ENCODE measurements around the gene GORASP1. TPM values are rescaled to one million over a fixed set of nuclear protein-coding genes. Genes with fewer than 3 reads are reported as not detected.
A peak's percentile ranks its signal among the peaks of the same experiment; 100 is the strongest.

Gene GORASP1
- polyA plus RNA-seq, 1 donor (not counting 4 experiments of a cell fraction or from before 2014, with no cell fraction given), result 43.7 TPM

GRCh38 chr3:39102504-39103323, 4.7 kb downstream of the GORASP1 start:
- Histone ChIP-seq H3K4me3 (ENCODE audit: control insufficient read depth in 2 of 3, extremely low read depth in 1 of 3, insufficient read depth in 2 of 3, low read depth in 1 of 3, low read length in 3 of 3) (no peak overlapping the region), H3K4me2 (ENCODE audit: control insufficient read depth, extremely low read depth, insufficient read depth, low read depth, low read length) (no peak overlapping the region), H4K20me1 (ENCODE audit: control insufficient read depth, extremely low read depth, insufficient read depth, low read length) (peaks cover 10% of the 10 kb centered on the region), H3K27ac (ENCODE audit: control insufficient read depth, insufficient read depth, low read length) (no peak overlapping the region), H3K9me1 (ENCODE audit: control insufficient read depth, extremely low read depth, insufficient read depth, low read length) (peaks cover 2% of the 10 kb centered on the region), H3K27me3 (ENCODE audit: control insufficient read depth, extremely low read depth, insufficient read depth, low read length) (no peaks in the 10 kb centered on the region), H3K4me1 (ENCODE audit: control insufficient read depth, extremely low read depth, insufficient read depth, low read length) (peaks cover 12% of the 10 kb centered on the region), H3K36me3 (ENCODE audit: control insufficient read depth in 2 of 2, extremely low read depth in 1 of 2, insufficient read depth in 2 of 2, low read length in 2 of 2) (peaks cover 18 to 19% of the 10 kb centered on the region in 2 experiments), H2AFZ (ENCODE audit: control insufficient read depth, low read length) (no peak overlapping the region), H3K9me3 (ENCODE audit: control insufficient read depth, low read depth, low read length) (no peaks in the 10 kb centered on the region), H3K79me2 (ENCODE audit: control insufficient read depth, insufficient read depth, low read length) (peaks cover 40% of the 10 kb centered on the region), H3K9ac (ENCODE audit: control insufficient read depth, extremely low read depth, insufficient read depth, low read length) (no peak overlapping the region)
- DNase-seq (ENCODE audit: low read depth, low spot score), result no peak
- dilution Hi-C loops (cut with MboI; ENCODE audit: extremely low pct_ligation_motif_present, low sequenced_read_pairs), result no loop called here
- TF ChIP-seq EZH2 (IDR thresholded peaks at IDR 0.05; ENCODE audit: low read length), result no peak
- TF ChIP-seq, protein P1, sequence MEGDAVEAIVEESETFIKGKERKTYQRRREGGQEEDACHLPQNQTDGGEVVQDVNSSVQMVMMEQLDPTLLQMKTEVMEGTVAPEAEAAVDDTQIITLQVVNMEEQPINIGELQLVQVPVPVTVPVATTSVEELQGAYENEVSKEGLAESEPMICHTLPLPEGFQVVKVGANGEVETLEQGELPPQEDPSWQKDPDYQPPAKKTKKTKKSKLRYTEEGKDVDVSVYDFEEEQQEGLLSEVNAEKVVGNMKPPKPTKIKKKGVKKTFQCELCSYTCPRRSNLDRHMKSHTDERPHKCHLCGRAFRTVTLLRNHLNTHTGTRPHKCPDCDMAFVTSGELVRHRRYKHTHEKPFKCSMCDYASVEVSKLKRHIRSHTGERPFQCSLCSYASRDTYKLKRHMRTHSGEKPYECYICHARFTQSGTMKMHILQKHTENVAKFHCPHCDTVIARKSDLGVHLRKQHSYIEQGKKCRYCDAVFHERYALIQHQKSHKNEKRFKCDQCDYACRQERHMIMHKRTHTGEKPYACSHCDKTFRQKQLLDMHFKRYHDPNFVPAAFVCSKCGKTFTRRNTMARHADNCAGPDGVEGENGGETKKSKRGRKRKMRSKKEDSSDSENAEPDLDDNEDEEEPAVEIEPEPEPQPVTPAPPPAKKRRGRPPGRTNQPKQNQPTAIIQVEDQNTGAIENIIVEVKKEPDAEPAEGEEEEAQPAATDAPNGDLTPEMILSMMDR (optimal IDR thresholded peaks at IDR 0.05 in 1 of 3, IDR thresholded peaks at IDR 0.05 in 1 of 3, conservative IDR thresholded peaks at IDR 0.05 in 1 of 3; ENCODE audit: extremely low read depth in 1 of 3, insufficient read depth in 2 of 3, low read length in 3 of 3), result no peak
- FAIRE-seq, result no peak

DNA sequence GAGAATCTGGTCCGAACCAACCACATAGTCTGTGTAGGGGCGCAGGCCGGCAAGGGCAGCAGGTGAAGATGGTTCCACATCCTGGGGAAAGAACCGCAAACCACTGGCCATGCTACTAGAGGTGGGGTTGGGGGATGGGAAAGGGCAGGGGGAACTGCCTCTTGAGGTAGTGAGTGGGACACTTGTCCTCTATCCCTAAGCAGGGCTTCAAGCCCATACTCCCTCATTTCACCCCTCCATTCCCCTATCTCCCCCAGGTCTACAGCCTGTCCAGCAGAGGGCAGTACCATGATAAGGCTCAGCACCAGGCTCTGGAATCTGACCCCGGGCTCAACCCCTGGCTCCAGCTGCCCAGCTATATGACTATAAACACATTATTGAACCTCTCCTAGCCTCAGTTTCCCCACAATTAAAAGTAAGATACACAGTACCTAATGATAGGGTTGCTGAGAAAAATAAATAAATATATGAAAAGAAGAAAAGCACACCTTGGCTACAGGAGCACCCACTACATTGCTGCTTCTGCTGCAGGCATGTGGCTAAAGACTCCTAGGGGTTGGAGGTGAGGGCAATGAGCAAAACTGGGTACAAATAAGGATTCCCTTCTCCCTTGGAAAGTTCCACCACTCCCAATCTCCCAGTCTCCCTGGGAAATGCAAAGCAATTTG, 6.3 kb downstream of the GORASP1 start:
- TF ChIP-seq EZH2 (IDR thresholded peaks at IDR 0.05; ENCODE audit: low read length), result no peak
- TF ChIP-seq, protein P1 (optimal IDR thresholded peaks at IDR 0.05 in 1 of 3, IDR thresholded peaks at IDR 0.05 in 1 of 3, conservative IDR thresholded peaks at IDR 0.05 in 1 of 3; ENCODE audit: extremely low read depth in 1 of 3, insufficient read depth in 2 of 3, low read length in 3 of 3), result peak in 2 of 3 experiments; percentile 73 to 78
- H2AFZ ChIP-seq (ENCODE audit: control insufficient read depth, low read length), result no peak overlapping the region
- H3K27me3 ChIP-seq (ENCODE audit: control insufficient read depth, extremely low read depth, insufficient read depth, low read length), result no peaks in the 10 kb centered on the region
- FAIRE-seq, result no peak
- DNase-seq (ENCODE audit: low read depth, low spot score), result no peak
- H3K27ac ChIP-seq (ENCODE audit: control insufficient read depth, insufficient read depth, low read length), result no peak overlapping the region
- H3K9me3 ChIP-seq (ENCODE audit: control insufficient read depth, low read depth, low read length), result no peaks in the 10 kb centered on the region
- no peak overlapping the region for H3K4me2 ChIP-seq (ENCODE audit: control insufficient read depth, extremely low read depth, insufficient read depth, low read depth, low read length)
- peaks cover 30% of the 10 kb centered on the region for H3K79me2 ChIP-seq (ENCODE audit: control insufficient read depth, insufficient read depth, low read length)
- H3K4me3 ChIP-seq (ENCODE audit: control insufficient read depth in 2 of 3, extremely low read depth in 1 of 3, insufficient read depth in 2 of 3, low read depth in 1 of 3, low read length in 3 of 3), result no peak overlapping the region
- peaks cover 10% of the 10 kb centered on the region for H4K20me1 ChIP-seq (ENCODE audit: control insufficient read depth, extremely low read depth, insufficient read depth, low read length)
- H3K9ac ChIP-seq (ENCODE audit: control insufficient read depth, extremely low read depth, insufficient read depth, low read length), result no peak overlapping the region
- H3K9me1 ChIP-seq (ENCODE audit: control insufficient read depth, extremely low read depth, insufficient read depth, low read length), result peaks cover 2% of the 10 kb centered on the region
- H3K4me1 ChIP-seq (ENCODE audit: control insufficient read depth, extremely low read depth, insufficient read depth, low read length), result peaks cover 6% of the 10 kb centered on the region
- dilution Hi-C loops (cut with MboI; ENCODE audit: extremely low pct_ligation_motif_present, low sequenced_read_pairs), result no loop called here
- peaks cover 22 to 28% of the 10 kb centered on the region in 2 experiments for H3K36me3 ChIP-seq (ENCODE audit: control insufficient read depth in 2 of 2, extremely low read depth in 1 of 2, insufficient read depth in 2 of 2, low read length in 2 of 2)

Data from keratinocyte (primary cell).